Sigmoid colon (tissue), 7 donors: Measurements from ENCODE around the gene FXYD3. TPM values are rescaled to one million over a fixed set of nuclear protein-coding genes. Genes with fewer than 3 reads are reported as not detected.

Experiments used
- DNase-seq: peaks from one replicate; pipeline ENCODE4 v3.0.0-alpha.2; 2019
- H3K27ac ChIP-seq, 4 donors: fragments of 200-600 bp; sonication (generic); one replicate each; pipeline ENCODE4 v1.5.1; 2016 to 2019; ENCODE audit warnings: mild to moderate bottlenecking in 1 of 4
- H3K27me3 ChIP-seq, 3 donors: fragments of 200-600 bp; sonication (generic); one replicate each; pipeline ENCODE4 v1.5.1; 2019; ENCODE audit warnings: mild to moderate bottlenecking in 1 of 3
- H3K36me3 ChIP-seq, 4 donors: fragments of 200-600 bp; sonication (generic); one replicate each; pipeline ENCODE4 v1.5.1; 2016 to 2019
- H3K4me1 ChIP-seq, 4 donors: fragments of 200-600 bp; sonication (generic); one replicate each; pipeline ENCODE4 v1.5.1; 2017 to 2019
- H3K4me3 ChIP-seq, 4 donors: fragments of 200-600 bp; sonication (generic); one replicate each; pipeline ENCODE4 v1.5.1; 2017 to 2019; ENCODE audit warnings: mild to moderate bottlenecking in 2 of 4, moderate library complexity in 1 of 4
- H3K9me3 ChIP-seq, 4 donors: fragments of 200-600 bp in 3 of 4; sonication (generic) in 3 of 4; one replicate each; pipeline versions ENCODE4 v1.5.1 to v1.6.1; 2013 to 2019
- EP300 ChIP-seq, 4 donors: sonication (generic); formaldehyde crosslinking; IDR thresholded peaks; one replicate each; pipeline ENCODE4 v1.6.1; 2017; ENCODE audit warnings: antibody characterized with exemption in 4 of 4
- POLR2A ChIP-seq, 2 donors: fragments of 450-650 bp; IDR thresholded peaks; one replicate each; pipeline ENCODE4 v1.6.1; 2016; ENCODE audit warnings: antibody characterized with exemption in 2 of 2, mild to moderate bottlenecking in 2 of 2, moderate library complexity in 2 of 2
- POLR2AphosphoS5 ChIP-seq, 4 donors: sonication (generic); formaldehyde crosslinking; IDR thresholded peaks; one replicate each; pipeline ENCODE4 v1.6.1; 2017; ENCODE audit warnings: antibody characterized with exemption in 4 of 4
- WGBS, 2 donors: extraction: QIAGEN DNeasy Blood & Tissue Kit; methylation state at CpG; one replicate each; pipeline ENCODE4 v1.1.7; 2013; 5-methylcytosine and 5-hydroxymethylcytosine counted together
- intact Hi-C: fragments of 100-400 bp; cut with DNase I; formaldehyde crosslinking; loops from one replicate; pipeline ENCODE4 v1.15.1; 2023
- polyA plus RNA-seq, 3 donors: library from polyadenylated mRNA; stranded (reverse); fragments of 200-250 nt; gene quantifications; one replicate each; pipeline ENCODE4 v1.2.3, GENCODE V29; 2013
- total RNA-seq, 4 donors: library from RNA; depleted of rRNA; stranded (reverse); fragments of >200 nt; gene quantifications; one replicate each; pipeline ENCODE4 v1.1.0, GENCODE V29; 2016
- TF ChIP-seq, protein P1 (sequence below), 4 experiments: fragments of 450-650 bp in 3 of 4; fragments of 200-600 bp in 1 of 4; IDR thresholded peaks; one replicate each; pipeline ENCODE4 v1.5.1; 2016 to 2019; ENCODE audit warnings: antibody characterized with exemption in 4 of 4, mild to moderate bottlenecking in 3 of 4, moderate library complexity in 2 of 4
- donor health status: healthy with polysubstance abuse.
- donor health status: Bipolar disorder and iron deficiency.
- donor health status: healthy.

The FXYD3 gene
- total and polyA plus RNA-seq, 7 donors, result 3.7 to 3,333 (median 15.3) TPM

DNA sequence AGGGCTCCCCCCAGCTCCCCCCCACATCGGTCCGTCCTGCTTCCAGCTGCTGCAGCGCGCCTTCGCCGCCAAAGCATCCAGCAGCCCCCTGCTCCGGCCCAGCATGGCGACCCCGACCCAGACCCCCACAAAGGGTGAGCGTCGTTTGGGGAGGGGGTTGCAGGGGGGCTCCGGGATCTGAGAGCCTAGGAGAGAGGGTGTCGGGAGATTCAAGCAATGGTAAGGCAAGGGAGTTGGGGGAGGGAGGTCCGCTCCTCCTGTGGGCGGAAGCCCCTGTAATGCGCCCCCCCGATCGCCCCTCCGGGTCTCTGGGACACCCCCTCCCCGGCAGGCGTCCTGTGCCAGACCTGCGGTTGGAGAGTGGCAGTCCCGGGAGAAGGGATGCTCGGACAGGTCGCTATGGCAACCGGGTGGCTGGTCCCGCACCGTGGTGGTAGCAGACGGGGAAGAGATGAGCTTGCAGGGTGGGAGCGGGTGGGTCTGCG is 27.6 kb downstream of the FXYD3 start, which contains the start of gene FXYD7:
Gene FXYD7 (plus strand): TSS at position 25 of the 485 bp plus-strand sequence. CDS start 79 bp downstream, at position 104.
- Histone ChIP-seq H3K36me3 (no peaks in the 10 kb centered on the region), H3K4me1 (peaks cover 0 to 47% (median 32%) of the 10 kb centered on the region in 4 donors), H3K4me3 (peak within 1 kb of the TSS in 1 of 4 donors; percentile 17), H3K27me3 (peaks cover 30 to 72% (median 37%) of the 10 kb centered on the region in 3 donors), H3K9me3 (no peaks in the 10 kb centered on the region), H3K27ac (no peak within 1 kb of the TSS)
- 8 to 9% methylated on average over 31 of the region's 31 CpGs for WGBS, 2 donors
- DNase-seq, result no peak
- intact Hi-C loops, result loop anchor here (5.0 to 10.0 kb wide), 2 partner anchors 76 to 122 kb away; partner anchors contain the start of gene USF2
- no peak for TF ChIP-seq POLR2A (IDR thresholded peaks at IDR 0.05)
- no peak for TF ChIP-seq EP300 (IDR thresholded peaks at IDR 0.05)
- TF ChIP-seq POLR2AphosphoS5 (IDR thresholded peaks at IDR 0.05), result no peak
- TF ChIP-seq, protein P1, sequence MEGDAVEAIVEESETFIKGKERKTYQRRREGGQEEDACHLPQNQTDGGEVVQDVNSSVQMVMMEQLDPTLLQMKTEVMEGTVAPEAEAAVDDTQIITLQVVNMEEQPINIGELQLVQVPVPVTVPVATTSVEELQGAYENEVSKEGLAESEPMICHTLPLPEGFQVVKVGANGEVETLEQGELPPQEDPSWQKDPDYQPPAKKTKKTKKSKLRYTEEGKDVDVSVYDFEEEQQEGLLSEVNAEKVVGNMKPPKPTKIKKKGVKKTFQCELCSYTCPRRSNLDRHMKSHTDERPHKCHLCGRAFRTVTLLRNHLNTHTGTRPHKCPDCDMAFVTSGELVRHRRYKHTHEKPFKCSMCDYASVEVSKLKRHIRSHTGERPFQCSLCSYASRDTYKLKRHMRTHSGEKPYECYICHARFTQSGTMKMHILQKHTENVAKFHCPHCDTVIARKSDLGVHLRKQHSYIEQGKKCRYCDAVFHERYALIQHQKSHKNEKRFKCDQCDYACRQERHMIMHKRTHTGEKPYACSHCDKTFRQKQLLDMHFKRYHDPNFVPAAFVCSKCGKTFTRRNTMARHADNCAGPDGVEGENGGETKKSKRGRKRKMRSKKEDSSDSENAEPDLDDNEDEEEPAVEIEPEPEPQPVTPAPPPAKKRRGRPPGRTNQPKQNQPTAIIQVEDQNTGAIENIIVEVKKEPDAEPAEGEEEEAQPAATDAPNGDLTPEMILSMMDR (IDR thresholded peaks at IDR 0.05), result no peak

DNA sequence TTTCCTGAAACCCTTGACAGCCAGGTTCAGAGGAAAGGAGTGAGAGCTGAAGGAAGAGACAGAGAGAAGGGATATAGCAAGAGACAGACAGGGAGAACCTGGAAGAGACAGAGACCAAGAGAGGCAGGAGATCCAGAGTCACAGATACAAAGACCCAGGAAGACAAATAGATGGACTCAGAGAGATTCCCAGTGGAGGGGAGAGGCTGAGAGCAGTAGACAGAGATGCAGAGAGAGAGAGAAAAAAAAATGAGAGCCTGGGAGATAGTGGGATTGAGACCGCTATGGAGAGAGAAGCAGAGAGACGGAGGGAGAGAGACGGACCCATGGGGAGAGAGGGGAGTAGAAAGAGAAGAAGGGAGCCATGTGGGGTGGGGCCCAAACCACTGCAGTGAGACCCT is 28.2 kb downstream of the FXYD3 start:
- Histone ChIP-seq H3K4me1 (peaks cover 0 to 42% (median 30%) of the 10 kb centered on the region in 4 donors), H3K9me3 (no peaks in the 10 kb centered on the region), H3K27ac (no peak overlapping the region), H3K4me3 (no peak overlapping the region), H3K27me3 (peaks cover 26 to 70% (median 32%) of the 10 kb centered on the region in 3 donors), H3K36me3 (no peaks in the 10 kb centered on the region)
- DNase-seq, result no peak
- 29 to 56% methylated on average over 3 of the region's 3 CpGs for WGBS, 2 donors
- intact Hi-C loops, result loop anchor here (5.0 to 10.0 kb wide), 2 partner anchors 77 to 121 kb away; partner anchors contain the start of gene USF2
- TF ChIP-seq EP300 (IDR thresholded peaks at IDR 0.05), result no peak
- TF ChIP-seq, protein P1 (IDR thresholded peaks at IDR 0.05), result no peak
- no peak for TF ChIP-seq POLR2AphosphoS5 (IDR thresholded peaks at IDR 0.05)
- no peak for TF ChIP-seq POLR2A (IDR thresholded peaks at IDR 0.05)

DNA sequence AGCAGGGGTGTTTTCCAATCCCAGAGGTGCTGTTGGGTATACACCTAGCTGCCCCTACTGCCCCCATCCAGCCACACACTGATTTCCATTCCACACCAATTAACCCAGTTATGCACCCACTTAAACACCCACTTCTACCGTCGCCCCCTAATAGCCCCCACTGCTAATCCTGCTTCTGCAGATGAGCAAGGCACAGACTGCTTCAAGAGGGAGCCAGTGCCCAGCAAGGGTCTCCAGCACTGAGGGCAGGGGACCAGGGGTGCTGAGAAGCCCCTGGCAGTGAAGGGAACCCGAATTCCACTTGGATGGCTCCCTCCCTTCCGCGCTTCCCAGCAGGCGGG is 28.6 kb downstream of the FXYD3 start:
- WGBS, 2 donors, result 23 to 42% methylated on average over 6 of the region's 6 CpGs
- intact Hi-C loops, result loop anchor here (5.0 to 10.0 kb wide), 2 partner anchors 77 to 121 kb away; partner anchors contain the start of gene USF2
- H3K27me3 ChIP-seq, result peaks cover 24 to 69% (median 31%) of the 10 kb centered on the region in 3 donors

DNA sequence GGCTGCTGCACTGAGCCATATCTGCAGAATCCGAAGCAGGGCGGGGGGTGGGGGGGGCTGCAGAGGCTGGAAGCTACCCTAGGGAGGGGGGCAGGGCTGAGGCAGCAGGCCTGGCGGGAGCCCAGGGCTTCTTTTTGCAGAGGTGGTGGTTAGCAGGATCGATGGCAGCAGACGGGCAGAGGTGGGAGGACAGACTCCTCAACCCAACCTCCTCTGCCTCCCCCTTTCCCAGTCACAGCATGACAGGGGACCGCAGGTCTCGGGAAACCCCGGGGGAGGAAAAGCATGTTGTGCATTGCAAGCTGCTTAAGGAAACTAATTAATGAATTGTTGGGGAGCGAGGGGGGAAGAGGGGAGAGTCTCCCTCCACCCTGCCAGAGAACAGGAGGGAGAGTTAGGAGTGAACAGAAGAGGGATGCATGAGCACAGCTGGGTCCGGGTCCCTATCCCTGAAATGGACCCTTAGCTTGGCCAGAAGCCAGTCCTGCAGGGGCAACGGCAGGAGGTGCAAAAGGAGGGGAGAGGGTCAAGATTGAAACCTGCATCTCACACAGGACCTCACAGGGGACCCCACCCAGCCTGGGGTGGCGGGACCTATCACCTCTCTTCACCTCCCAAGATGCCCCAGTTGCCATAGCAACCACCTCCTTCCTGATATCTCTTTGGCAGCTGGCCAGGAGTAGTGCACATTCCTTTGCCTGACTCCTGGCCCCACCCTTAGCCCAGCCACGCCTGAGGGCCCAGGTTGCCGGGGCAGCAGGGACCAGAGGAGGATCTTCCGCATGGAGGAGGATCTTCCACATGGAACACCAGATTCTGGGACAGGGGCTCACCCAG is 29.2 kb downstream of the FXYD3 start:
- intact Hi-C loops, result loop anchor here (5.0 to 10.0 kb wide), 2 partner anchors 78 to 120 kb away; partner anchors contain the start of gene USF2
- Histone ChIP-seq H3K4me3 (no peak overlapping the region), H3K9me3 (no peaks in the 10 kb centered on the region), H3K4me1 (peaks cover 0 to 34% (median 30%) of the 10 kb centered on the region in 4 donors), H3K36me3 (no peaks in the 10 kb centered on the region), H3K27me3 (peaks cover 20 to 69% (median 31%) of the 10 kb centered on the region in 3 donors), H3K27ac (no peak overlapping the region)
- WGBS, 2 donors, result 10 to 28% methylated on average over 15 of the region's 15 CpGs
- TF ChIP-seq POLR2A (IDR thresholded peaks at IDR 0.05), result no peak
- no peak for TF ChIP-seq POLR2AphosphoS5 (IDR thresholded peaks at IDR 0.05)
- no peak for TF ChIP-seq EP300 (IDR thresholded peaks at IDR 0.05)
- TF ChIP-seq, protein P1 (IDR thresholded peaks at IDR 0.05), result no peak
- no peak for DNase-seq

More for the DNA sequence above, 28.6 kb downstream of the FXYD3 start:
- Histone ChIP-seq H3K27ac (no peak overlapping the region), H3K4me1 (peaks cover 0 to 40% (median 30%) of the 10 kb centered on the region in 4 donors), H3K9me3 (no peaks in the 10 kb centered on the region), H3K4me3 (no peak overlapping the region), H3K36me3 (no peaks in the 10 kb centered on the region)
- TF ChIP-seq POLR2AphosphoS5 (IDR thresholded peaks at IDR 0.05) (no peak), POLR2A (IDR thresholded peaks at IDR 0.05) (no peak), EP300 (IDR thresholded peaks at IDR 0.05) (no peak)
- TF ChIP-seq, protein P1 (IDR thresholded peaks at IDR 0.05), result no peak
- DNase-seq, result no peak
